GM13977 (cell line): Measurements from ENCODE around the gene CDKL4.

Experiments
- DNase-seq: peaks from one replicate; pipeline ENCODE4 v3.0.0; 2012; ENCODE audit warnings: low spot score
- CTCF ChIP-seq: IDR thresholded peaks from 2 replicates; pipeline ENCODE4 v1.5.1; 2012; ENCODE audit warnings: mild to moderate bottlenecking, control low read depth; ENCODE audit not compliant: insufficient read depth; ENCODE audit errors: extremely low read depth, missing control alignments
- in situ Hi-C: fragments of 300-500 bp; cut with MboI; formaldehyde crosslinking; loops from one replicate; pipeline ENCODE4 v1.12.0; 2022; ENCODE audit warnings: low sequenced_read_pairs, low pct_unique_long_range_greater_than_20kb, mixed read lengths, inconsistent platforms; ENCODE audit not compliant: unreplicated experiment

The CDKL4 gene

GRCh38 chr2:39150890-39151497 lies 92.8 kb downstream of the CDKL4 start:
- in situ Hi-C loops, result no loop called here
- TF ChIP-seq CTCF, result no peak
- DNase-seq, result no peak

- DNase-seq, result no peak
- no peak for TF ChIP-seq CTCF
- in situ Hi-C loops, result no loop called here
These were observed 93.6 kb downstream of the CDKL4 start for GRCh38 chr2:39150102-39150562.

GRCh38 chr2:39146630-39147029 lies 97.1 kb downstream of the CDKL4 start:
- DNase-seq, result no peak
- TF ChIP-seq CTCF, result no peak
- in situ Hi-C loops, result no loop called here

- in situ Hi-C loops, result no loop called here
- TF ChIP-seq CTCF, result no peak
- no peak for DNase-seq
These were observed 97.8 kb downstream of the CDKL4 start for GRCh38 chr2:39145906-39146421.

GRCh38 chr2:39144416-39144815 lies 99.4 kb downstream of the CDKL4 start:
- TF ChIP-seq CTCF, result no peak
- in situ Hi-C loops, result no loop called here
- no peak for DNase-seq

GRCh38 chr2:39142904-39143605 lies 100.7 kb downstream of the CDKL4 start:
- in situ Hi-C loops, result no loop called here
- DNase-seq, result no peak
- TF ChIP-seq CTCF, result no peak
